Smooth muscle cell (in vitro differentiated cells): ENCODE results near the gene SYT13. TPM values are rescaled to one million over a fixed set of nuclear protein-coding genes. Genes with fewer than 3 reads are reported as not detected.

Experiments used
- DNase-seq: peaks from one replicate; lab custom pipeline; 2025; ENCODE audit not compliant: unreplicated experiment; lab: John Stamatoyannopoulos, UW
- H2AFZ ChIP-seq: fragments of 200-600 bp; sonication (generic); 2 replicates; pipeline ENCODE4 v1.6.0; 2016; ENCODE audit warnings: antibody characterized with exemption, low read depth, mild to moderate bottlenecking
- H3F3A ChIP-seq: fragments of 200-600 bp; sonication (generic); 2 replicates; pipeline ENCODE4 v1.6.0; 2017; ENCODE audit warnings: antibody characterized with exemption, low read depth
- H3K27ac ChIP-seq: fragments of 200-600 bp; sonication (generic); 2 replicates; pipeline ENCODE4 v1.5.1; 2016; ENCODE audit warnings: low read depth, mild to moderate bottlenecking
- H3K27me3 ChIP-seq: fragments of 200-600 bp; sonication (generic); 2 replicates; pipeline ENCODE4 v1.6.1; 2016; ENCODE audit warnings: low read depth, mild to moderate bottlenecking
- H3K36me3 ChIP-seq: fragments of 200-600 bp; sonication (generic); 2 replicates; pipeline ENCODE4 v1.5.1; 2016; ENCODE audit warnings: low read depth
- H3K4me1 ChIP-seq: fragments of 200-600 bp; sonication (generic); 2 replicates; pipeline ENCODE4 v1.5.1; 2016; ENCODE audit warnings: low read depth
- H3K4me2 ChIP-seq: fragments of 200-600 bp; sonication (generic); 2 replicates; pipeline ENCODE4 v1.6.0; 2016; ENCODE audit warnings: mild to moderate bottlenecking
- H3K4me3 ChIP-seq: fragments of 200-600 bp; sonication (generic); 2 replicates; pipeline ENCODE4 v1.5.1; 2016; ENCODE audit warnings: mild to moderate bottlenecking
- H3K79me2 ChIP-seq: fragments of 200-600 bp; sonication (generic); 2 replicates; pipeline ENCODE4 v1.6.0; 2016; ENCODE audit warnings: low read depth, mild to moderate bottlenecking
- H3K9ac ChIP-seq: fragments of 200-600 bp; sonication (generic); 2 replicates; pipeline ENCODE4 v1.6.0; 2016; ENCODE audit warnings: low read depth
- H3K9me3 ChIP-seq: fragments of 200-600 bp; sonication (generic); replicated peaks from 2 replicates; pipeline ENCODE4 v1.5.1; 2016; ENCODE audit warnings: low read depth
- H4K20me1 ChIP-seq: fragments of 200-600 bp; sonication (generic); 2 replicates; pipeline ENCODE4 v1.6.0; 2016; ENCODE audit warnings: low read depth
- CTCF ChIP-seq: fragments of 200-600 bp; sonication (generic); IDR thresholded peaks from 2 replicates; pipeline ENCODE4 v1.5.1; 2017; ENCODE audit warnings: borderline replicate concordance, mild to moderate bottlenecking, antibody characterized with exemption; ENCODE audit not compliant: insufficient read depth, poor library complexity, severe bottlenecking
- WGBS: methylation state at CpG from one replicate; pipeline ENCODE4 v1.1.7; 2016; ENCODE audit warnings: low lambda C conversion rate; 5-methylcytosine and 5-hydroxymethylcytosine counted together
- polyA plus RNA-seq: library from polyadenylated mRNA; unstranded; fragments of >200 nt; fragmentation: Nextera tagmentation; extraction: Ambion mirVana; gene quantifications from 2 replicates; pipeline ENCODE4 v1.2.1, GENCODE V29; 2016
- total RNA-seq: library from RNA; depleted of rRNA; stranded (reverse); fragments of >200 nt; gene quantifications from 2 replicates; pipeline ENCODE4 v1.2.3, GENCODE V29; 2014

Gene SYT13
- total and polyA plus RNA-seq, 2 experiments from 2014 or later, result 0.47 to 1.3 TPM

GRCh38 chr11:45280449-45280848, 5.7 kb downstream of the SYT13 start:
- WGBS, result 71% methylated on average over 3 of the region's 3 CpGs
- no peak for TF ChIP-seq CTCF
- Histone ChIP-seq H3K4me1 (no peaks in the 10 kb centered on the region), H2AFZ (no peak overlapping the region), H3K79me2 (no peaks in the 10 kb centered on the region), H3K9ac (no peak overlapping the region), H3K4me3 (no peak overlapping the region), H3K9me3 (no peaks in the 10 kb centered on the region), H4K20me1 (no peaks in the 10 kb centered on the region), H3K36me3 (no peaks in the 10 kb centered on the region), H3F3A (no peaks in the 10 kb centered on the region), H3K4me2 (no peak overlapping the region), H3K27ac (no peak overlapping the region), H3K27me3 (peaks cover 46% of the 10 kb centered on the region)
- no peak for DNase-seq

GRCh38 chr11:45279645-45280044, 6.5 kb downstream of the SYT13 start:
- no peaks in the 10 kb centered on the region for H3K36me3 ChIP-seq
- H3K4me1 ChIP-seq, result no peaks in the 10 kb centered on the region
- no peak overlapping the region for H3K27ac ChIP-seq
- no peak overlapping the region for H3K9ac ChIP-seq
- no peaks in the 10 kb centered on the region for H3F3A ChIP-seq
- no peak for TF ChIP-seq CTCF
- 94% methylated on average over 2 of the region's 2 CpGs for WGBS
- H3K79me2 ChIP-seq, result no peaks in the 10 kb centered on the region
- H2AFZ ChIP-seq, result no peak overlapping the region
- H4K20me1 ChIP-seq, result no peaks in the 10 kb centered on the region
- peaks cover 45% of the 10 kb centered on the region for H3K27me3 ChIP-seq
- no peak overlapping the region for H3K4me3 ChIP-seq
- no peaks in the 10 kb centered on the region for H3K9me3 ChIP-seq
- DNase-seq, result no peak
- no peak overlapping the region for H3K4me2 ChIP-seq

- Histone ChIP-seq H4K20me1 (no peaks in the 10 kb centered on the region), H3K27me3 (peaks cover 45% of the 10 kb centered on the region), H3K4me2 (no peak overlapping the region), H3K9ac (no peak overlapping the region), H3K4me1 (no peaks in the 10 kb centered on the region), H2AFZ (no peak overlapping the region), H3K79me2 (no peaks in the 10 kb centered on the region), H3K4me3 (no peak overlapping the region), H3F3A (no peaks in the 10 kb centered on the region), H3K9me3 (no peaks in the 10 kb centered on the region), H3K36me3 (no peaks in the 10 kb centered on the region), H3K27ac (no peak overlapping the region)
- DNase-seq, result no peak
- no peak for TF ChIP-seq CTCF
- WGBS, result 88% methylated on average over 4 of the region's 4 CpGs
Observed at GRCh38 chr11:45278714-45279113, 7.4 kb downstream of the SYT13 start.

- DNase-seq, result no peak
- peaks cover 55% of the 10 kb centered on the region for H3K27me3 ChIP-seq
- H3K27ac ChIP-seq, result no peak overlapping the region
- no peaks in the 10 kb centered on the region for H3K36me3 ChIP-seq
- no peak overlapping the region for H3K4me3 ChIP-seq
- H3K79me2 ChIP-seq, result no peaks in the 10 kb centered on the region
- H3K4me1 ChIP-seq, result no peaks in the 10 kb centered on the region
- H3K9me3 ChIP-seq, result no peaks in the 10 kb centered on the region
- H4K20me1 ChIP-seq, result no peaks in the 10 kb centered on the region
- no peak overlapping the region for H3K9ac ChIP-seq
- no peak overlapping the region for H3K4me2 ChIP-seq
- H3F3A ChIP-seq, result no peaks in the 10 kb centered on the region
- WGBS, result 92% methylated on average over 4 of the region's 4 CpGs
- H2AFZ ChIP-seq, result no peak overlapping the region
- no peak for TF ChIP-seq CTCF
Observed at GRCh38 chr11:45275828-45276227, 10.3 kb downstream of the SYT13 start.
